MM.1S (cell line): ENCODE results near the gene UBE2K.

Experiments used
- CTCF ChIP-seq: fragments of 300-600 bp; sonication (generic); IDR thresholded peaks from 2 replicates; pipeline ENCODE4 v1.5.1; 2016; ENCODE audit warnings: antibody characterized with exemption, low read length, mixed read lengths
- EZH2phosphoT487 ChIP-seq: fragments of 300-600 bp; sonication (generic); IDR thresholded peaks from 2 replicates; pipeline ENCODE4 v1.6.1; 2018; ENCODE audit warnings: antibody characterized with exemption, low read length

GRCh38 chr4:39702716-39703115, 4.8 kb downstream of the UBE2K start:
- TF ChIP-seq CTCF (no peak), EZH2phosphoT487 (no peak)
